Choroid plexus epithelial cell (primary cell): ENCODE results near the gene CNR2.
"Not testable (repeated sequence)": the region's sequence is repeated elsewhere in the genome, so short reads cannot be mapped to it uniquely, and the experiment has no call there.

Source experiments
- DNase-seq: peaks from one replicate; pipeline ENCODE4 v3.0.0-alpha.2; 2010; ENCODE audit warnings: low read depth
- H3K4me3 ChIP-seq: 2 replicates; pipeline ENCODE4 v1.5.1; 2011; ENCODE audit warnings: low read depth, mild to moderate bottlenecking, control low read depth, low read length, moderate library complexity
- CTCF ChIP-seq: conservative IDR thresholded peaks from 2 replicates; pipeline ENCODE4 v1.5.1; 2011; ENCODE audit warnings: low read depth, mild to moderate bottlenecking, control low read depth, inconsistent platforms, low read length, moderate library complexity

Gene CNR2

GRCh38 chr1:23908453-23909341 is 4.5 kb downstream of the CNR2 start:
- TF ChIP-seq CTCF, result no peak
- H3K4me3 ChIP-seq, result no peak overlapping the region
- no peak for DNase-seq

DNA sequence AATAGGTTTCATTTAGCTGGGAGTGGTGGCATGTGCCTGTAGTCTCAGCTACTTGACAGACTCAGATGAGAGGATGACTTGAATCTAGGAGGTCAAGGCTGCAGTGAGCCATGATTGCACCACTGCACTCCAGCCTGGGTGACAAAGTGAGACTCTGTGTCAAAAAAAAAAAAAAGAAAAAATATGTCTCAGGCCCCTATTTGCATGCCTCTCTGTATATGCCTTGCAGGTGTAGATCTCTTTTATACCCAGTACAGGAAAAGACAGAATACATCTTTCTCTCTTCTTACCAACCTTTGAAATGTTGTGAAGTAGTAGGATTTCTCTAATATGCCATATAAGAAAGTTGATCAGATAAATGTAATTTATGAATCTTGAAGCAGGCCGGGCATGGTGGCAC is 6.4 kb downstream of the CNR2 start:
- no peak for TF ChIP-seq CTCF
- no peak overlapping the region for H3K4me3 ChIP-seq
- no peak for DNase-seq

DNA sequence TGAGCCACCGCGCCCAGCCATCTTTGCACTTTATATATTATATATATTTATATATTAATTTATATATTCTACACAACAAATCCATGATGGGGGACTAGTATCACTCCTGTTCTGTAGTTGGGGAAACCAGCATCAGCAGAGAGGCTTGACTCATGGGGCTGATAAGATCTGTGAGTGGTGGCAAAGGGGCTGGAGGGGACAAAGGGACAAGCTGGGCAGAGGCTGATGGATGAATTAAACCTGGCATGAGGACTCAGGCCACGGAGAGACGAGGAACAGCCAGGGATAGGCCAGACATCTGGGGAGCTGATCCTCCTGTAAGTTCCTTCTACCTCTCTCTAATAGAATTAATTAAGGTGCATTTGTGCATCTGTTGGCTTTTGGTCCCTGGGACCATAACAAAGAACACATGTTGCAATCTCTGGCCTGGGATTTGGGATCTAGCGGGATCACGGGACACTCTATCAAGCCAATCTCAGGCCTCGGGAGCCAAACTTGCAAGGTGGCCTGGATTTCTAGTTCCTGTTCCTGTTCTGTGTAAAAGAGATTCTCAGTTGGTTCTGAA is 7.6 kb downstream of the CNR2 start:
- H3K4me3 ChIP-seq, result no peak overlapping the region
- no peak for TF ChIP-seq CTCF

DNA sequence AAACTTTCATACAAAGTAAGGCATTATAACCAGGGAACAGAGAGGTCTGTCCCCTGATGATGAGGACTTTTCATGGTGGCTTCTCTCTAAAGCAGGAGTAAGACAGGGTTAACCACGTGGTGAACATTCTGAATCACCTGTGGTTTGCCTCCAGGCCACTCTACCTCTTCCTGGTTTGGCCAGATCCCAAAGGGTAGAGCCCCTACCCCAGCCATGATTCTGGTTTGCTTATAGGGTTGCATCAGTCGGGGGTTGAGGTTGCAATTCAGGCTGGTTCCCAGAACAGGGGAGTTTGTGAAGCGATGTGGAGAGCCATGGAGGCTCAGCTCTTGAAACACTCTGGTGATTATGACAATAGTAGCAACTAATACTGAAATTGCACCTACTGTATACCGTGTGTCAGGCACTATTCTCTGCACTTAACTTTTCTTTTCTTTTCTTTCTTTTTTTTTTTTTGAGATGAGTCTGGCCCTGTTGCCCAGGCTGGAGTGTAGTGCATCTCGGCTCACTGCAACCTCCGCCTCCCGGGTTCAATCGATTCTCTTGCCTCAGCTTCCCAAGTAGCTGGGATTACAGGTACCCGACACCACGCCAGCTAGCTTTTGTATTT is 8.3 kb downstream of the CNR2 start:
- H3K4me3 ChIP-seq, result no peak overlapping the region
- TF ChIP-seq CTCF, result no peak
- no peak for DNase-seq

More for the DNA sequence above, 7.6 kb downstream of the CNR2 start:
- DNase-seq, result no peak

- H3K4me3 ChIP-seq, result no peak overlapping the region
- DNase-seq, result no peak
- TF ChIP-seq CTCF, result no peak
Measured at GRCh38 chr1:23903754-23904153, 9.4 kb downstream of the CNR2 start.

DNA sequence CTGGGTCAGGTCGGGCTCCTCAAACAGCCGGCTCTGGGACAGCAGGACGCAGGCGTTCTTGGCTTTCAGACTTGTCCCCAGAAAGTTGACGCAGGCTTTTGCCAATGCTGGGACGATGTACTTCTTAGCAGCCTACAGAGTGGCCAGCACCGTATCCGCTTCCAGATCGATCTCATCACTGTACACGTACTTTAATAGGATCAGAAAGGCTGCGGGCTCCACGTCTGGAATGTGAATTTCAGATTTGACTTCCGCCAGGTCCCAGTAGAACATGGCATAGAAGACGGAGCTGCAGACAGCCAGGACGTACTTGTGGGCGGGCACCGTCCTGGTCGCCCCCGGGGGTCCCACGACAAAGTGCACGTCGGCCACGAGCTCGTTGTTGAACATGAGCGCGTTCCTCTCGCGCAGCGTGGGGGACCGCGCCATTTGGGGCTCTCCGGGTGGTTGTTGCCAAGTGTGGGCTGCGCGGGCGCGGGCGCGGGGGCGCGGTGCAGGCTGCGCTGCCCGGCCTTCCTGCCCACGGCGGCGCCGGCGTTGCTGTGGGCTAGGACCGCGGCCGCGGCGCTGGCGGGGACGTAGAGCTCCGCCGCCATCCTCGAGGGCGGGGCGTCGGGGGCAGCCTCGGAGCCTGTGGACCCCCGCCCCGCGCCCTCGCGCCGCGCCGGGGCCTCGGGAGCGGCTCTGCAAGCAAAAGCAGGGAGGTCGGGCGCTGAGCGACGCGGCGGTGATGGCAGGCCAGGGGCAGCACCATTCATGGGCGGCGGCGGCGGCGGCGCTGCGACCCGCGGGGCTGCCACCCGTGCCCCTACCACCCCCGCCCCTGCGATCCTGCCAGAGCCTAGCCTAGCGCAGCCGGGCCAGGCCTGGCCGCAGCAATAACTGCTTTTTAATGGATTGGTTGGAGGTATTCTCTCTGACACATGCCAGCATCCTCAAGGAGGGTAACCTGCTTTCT is 10.6 kb downstream of the CNR2 start:
- peak overlapping the region; percentile 14 for H3K4me3 ChIP-seq
- TF ChIP-seq CTCF, result no peak
- no peak for DNase-seq

DNA sequence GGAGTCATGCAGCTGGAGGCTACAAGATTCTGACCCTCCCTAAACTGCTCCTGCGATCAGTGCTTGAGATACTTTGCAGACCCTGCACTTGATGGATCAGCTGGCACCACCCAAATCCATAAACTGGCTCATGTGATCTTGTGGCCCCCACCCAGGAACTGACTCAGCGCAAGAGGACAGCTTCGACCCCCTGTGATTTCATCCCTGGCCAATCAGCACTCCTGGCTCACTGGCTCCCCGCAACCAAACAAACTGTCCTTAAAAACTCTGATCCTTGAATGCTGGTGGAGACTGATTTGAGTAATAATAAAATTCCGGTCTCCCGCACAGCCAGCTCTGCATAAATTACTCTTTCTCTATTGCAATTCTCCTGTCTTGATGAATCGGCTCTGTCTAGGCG is 13.1 kb downstream of the CNR2 start:
- H3K4me3 ChIP-seq, DNase-seq: not testable (repeated sequence)
